Mesenchymal stem cell (in vitro differentiated cells and primary cell): Measurements from ENCODE around the gene ARRDC1.

Source experiments
- DNase-seq: peaks from one replicate; pipeline ENCODE4 v3.0.0-alpha.2; 2013
- H2AFZ ChIP-seq: one replicate; pipeline ENCODE4 v1.6.1; 2013; ENCODE audit warnings: low read depth, mild to moderate bottlenecking, control low read depth, inconsistent platforms, low read length, moderate library complexity
- H2AK5ac ChIP-seq: 2 replicates; pipeline ENCODE4 v1.6.1; 2013; ENCODE audit warnings: low read length, moderate library complexity, mild to moderate bottlenecking, inconsistent platforms; ENCODE audit not compliant: severe bottlenecking
- H2BK120ac ChIP-seq: one replicate; pipeline ENCODE4 v1.6.1; 2013; ENCODE audit warnings: low read depth, mild to moderate bottlenecking, inconsistent platforms, low read length, moderate library complexity
- H2BK12ac ChIP-seq, 2 experiments: one replicate each; pipeline ENCODE4 v1.6.1; 2013; ENCODE audit warnings: inconsistent platforms in 2 of 2, low read length in 2 of 2, mild to moderate bottlenecking in 2 of 2, moderate library complexity in 2 of 2, control low read depth in 1 of 2
- H2BK15ac ChIP-seq: one replicate; pipeline ENCODE4 v1.6.1; 2013; ENCODE audit warnings: mild to moderate bottlenecking, low read depth, inconsistent platforms; ENCODE audit not compliant: poor library complexity, severe bottlenecking
- H2BK5ac ChIP-seq: 2 replicates; pipeline ENCODE4 v1.6.1; 2013; ENCODE audit warnings: low read depth, mild to moderate bottlenecking, low read length, control low read depth, inconsistent platforms; ENCODE audit not compliant: poor library complexity, severe bottlenecking
- H3K14ac ChIP-seq, 2 experiments: one replicate each; pipeline ENCODE4 v1.6.1; 2013; ENCODE audit warnings: inconsistent platforms in 2 of 2, low read length in 2 of 2, control low read depth in 1 of 2, mild to moderate bottlenecking in 1 of 2, moderate library complexity in 1 of 2
- H3K18ac ChIP-seq, 2 experiments: one replicate each; pipeline ENCODE4 v1.6.1; 2013; ENCODE audit warnings: inconsistent platforms in 2 of 2, low read length in 2 of 2, control low read depth in 1 of 2, low read depth in 1 of 2, mild to moderate bottlenecking in 1 of 2
- H3K23ac ChIP-seq, 2 experiments: one replicate each; pipeline ENCODE4 v1.6.1; 2013; ENCODE audit warnings: inconsistent platforms in 2 of 2, low read length in 2 of 2, mild to moderate bottlenecking in 2 of 2, moderate library complexity in 2 of 2, control low read depth in 1 of 2
- H3K27ac ChIP-seq: 2 replicates; pipeline ENCODE4 v1.5.1; 2013; ENCODE audit warnings: mild to moderate bottlenecking, moderate library complexity, low read length, control low read depth, inconsistent platforms; ENCODE audit not compliant: poor library complexity, severe bottlenecking
- H3K27me3 ChIP-seq, 2 experiments: 2 replicates each; pipeline versions ENCODE4 v1.6.1 to v1.7.0; 2013; ENCODE audit warnings: low read length in 2 of 2, mild to moderate bottlenecking in 2 of 2, moderate library complexity in 2 of 2, control low read depth in 1 of 2, inconsistent platforms in 1 of 2; ENCODE audit not compliant: control insufficient read depth in 1 of 2, insufficient read depth in 1 of 2
- H3K36me3 ChIP-seq, 2 experiments: 2 replicates each; pipeline versions ENCODE4 v1.6.1 to v1.7.0; 2013; ENCODE audit warnings: low read length in 2 of 2, control low read depth in 1 of 2, inconsistent platforms in 1 of 2, low read depth in 1 of 2, mild to moderate bottlenecking in 1 of 2; ENCODE audit not compliant: insufficient read depth in 2 of 2, control insufficient read depth in 1 of 2
- H3K4ac ChIP-seq, 2 experiments: one replicate each; pipeline ENCODE4 v1.6.1; 2013; ENCODE audit warnings: inconsistent platforms in 2 of 2, low read length in 2 of 2, mild to moderate bottlenecking in 2 of 2, moderate library complexity in 2 of 2, control low read depth in 1 of 2, low read depth in 1 of 2
- H3K4me1 ChIP-seq: 2 replicates; pipeline ENCODE4 v1.6.1; 2013; ENCODE audit warnings: low read depth, low read length, control low read depth; ENCODE audit not compliant: control insufficient read depth, insufficient read depth
- H3K4me2 ChIP-seq: 2 replicates; pipeline ENCODE4 v1.6.1; 2013; ENCODE audit warnings: low read length, mild to moderate bottlenecking, inconsistent platforms; ENCODE audit not compliant: poor library complexity, severe bottlenecking
- H3K4me3 ChIP-seq, 2 experiments: 2 replicates each; pipeline versions ENCODE4 v1.5.1 to v1.7.0; 2013; ENCODE audit warnings: low read length in 2 of 2, mild to moderate bottlenecking in 2 of 2, control low read depth in 1 of 2, low read depth in 1 of 2; ENCODE audit not compliant: insufficient read depth in 1 of 2
- H3K79me1 ChIP-seq: replicated peaks from 2 replicates; pipeline ENCODE4 v1.6.1; 2013; ENCODE audit warnings: mild to moderate bottlenecking, control low read depth, low read length, inconsistent platforms; ENCODE audit not compliant: poor library complexity, severe bottlenecking
- H3K9ac ChIP-seq: 2 replicates; pipeline ENCODE4 v1.7.0; 2013; ENCODE audit warnings: mild to moderate bottlenecking, low read length, moderate library complexity
- H3K9me3 ChIP-seq: 2 replicates; pipeline ENCODE4 v1.7.0; 2013; ENCODE audit warnings: mild to moderate bottlenecking, low read length; ENCODE audit not compliant: control insufficient read depth
- H4K8ac ChIP-seq: one replicate; pipeline ENCODE4 v1.6.1; 2013; ENCODE audit warnings: inconsistent platforms, mild to moderate bottlenecking, low read length, moderate library complexity
- H4K91ac ChIP-seq: one replicate; pipeline ENCODE4 v1.6.1; 2013; ENCODE audit warnings: mild to moderate bottlenecking, low read length, inconsistent platforms
- WGBS: methylation state at CpG from one replicate; pipeline ENCODE4 v1.1.7; 2013; ENCODE audit warnings: mixed read lengths; 5-methylcytosine and 5-hydroxymethylcytosine counted together

The ARRDC1 gene

GRCh38 chr9:137645211-137645610, 39.7 kb downstream of the ARRDC1 start:
- no peak overlapping the region for H3K4me2 ChIP-seq
- H3K9me3 ChIP-seq, result no peaks in the 10 kb centered on the region
- H3K79me1 ChIP-seq, result peaks cover 14% of the 10 kb centered on the region
- no peak overlapping the region for H2BK15ac ChIP-seq
- no peak overlapping the region for H3K4ac ChIP-seq
- H3K9ac ChIP-seq, result no peak overlapping the region
- no peak overlapping the region for H2BK120ac ChIP-seq
- no peak for DNase-seq
- no peak overlapping the region for H2BK5ac ChIP-seq
- H3K23ac ChIP-seq, result no peak overlapping the region
- no peak overlapping the region for H2AK5ac ChIP-seq
- no peaks in the 10 kb centered on the region for H3K27me3 ChIP-seq
- peaks cover 13 to 27% of the 10 kb centered on the region in 2 experiments for H3K36me3 ChIP-seq
- no peak overlapping the region for H2AFZ ChIP-seq
- H2BK12ac ChIP-seq, result no peak overlapping the region
- no peaks in the 10 kb centered on the region for H3K4me1 ChIP-seq
- no peak overlapping the region for H3K4me3 ChIP-seq
- no peak overlapping the region for H4K8ac ChIP-seq
- WGBS, result over 99% methylated on average over 5 of the region's 5 CpGs
- no peak overlapping the region for H3K14ac ChIP-seq
- H3K18ac ChIP-seq, result no peak overlapping the region
- no peak overlapping the region for H4K91ac ChIP-seq
- no peak overlapping the region for H3K27ac ChIP-seq

DNA sequence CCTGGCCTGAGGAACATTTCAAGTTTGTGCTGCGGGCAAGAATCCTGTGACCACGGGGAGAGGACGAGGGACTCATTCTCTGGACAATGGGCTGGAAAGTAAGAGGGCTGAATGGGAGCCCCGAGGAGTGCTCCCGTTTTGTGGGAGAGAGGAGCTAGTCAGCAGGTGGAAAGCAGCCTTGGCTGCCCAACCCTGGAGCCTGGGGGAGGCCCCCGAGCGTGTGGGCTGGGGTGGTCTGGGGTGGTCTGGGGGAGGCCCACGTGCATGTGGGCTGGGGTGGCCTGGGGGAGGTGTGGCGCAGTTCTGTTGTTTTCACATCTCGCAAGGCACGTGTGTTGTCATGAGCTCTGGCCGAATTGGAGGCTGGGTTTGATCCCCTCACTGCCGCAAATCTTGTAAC, 40.9 kb downstream of the ARRDC1 start:
- 98% methylated on average over 12 of the region's 13 CpGs for WGBS
- Histone ChIP-seq H2BK5ac (no peak overlapping the region), H3K23ac (no peak overlapping the region), H2AFZ (no peak overlapping the region), H3K27me3 (no peaks in the 10 kb centered on the region), H2BK12ac (no peak overlapping the region), H3K9ac (no peak overlapping the region), H3K4me3 (no peak overlapping the region), H2BK120ac (no peak overlapping the region), H4K8ac (no peak overlapping the region), H4K91ac (no peak overlapping the region), H3K14ac (no peak overlapping the region), H3K4me2 (no peak overlapping the region), H2AK5ac (no peak overlapping the region), H3K36me3 (peaks cover 19 to 29% of the 10 kb centered on the region in 2 experiments), H3K9me3 (no peaks in the 10 kb centered on the region), H3K27ac (no peak overlapping the region), H3K4ac (no peak overlapping the region), H3K18ac (no peak overlapping the region), H2BK15ac (no peak overlapping the region), H3K79me1 (peaks cover 17% of the 10 kb centered on the region), H3K4me1 (no peaks in the 10 kb centered on the region)
- DNase-seq, result no peak

DNA sequence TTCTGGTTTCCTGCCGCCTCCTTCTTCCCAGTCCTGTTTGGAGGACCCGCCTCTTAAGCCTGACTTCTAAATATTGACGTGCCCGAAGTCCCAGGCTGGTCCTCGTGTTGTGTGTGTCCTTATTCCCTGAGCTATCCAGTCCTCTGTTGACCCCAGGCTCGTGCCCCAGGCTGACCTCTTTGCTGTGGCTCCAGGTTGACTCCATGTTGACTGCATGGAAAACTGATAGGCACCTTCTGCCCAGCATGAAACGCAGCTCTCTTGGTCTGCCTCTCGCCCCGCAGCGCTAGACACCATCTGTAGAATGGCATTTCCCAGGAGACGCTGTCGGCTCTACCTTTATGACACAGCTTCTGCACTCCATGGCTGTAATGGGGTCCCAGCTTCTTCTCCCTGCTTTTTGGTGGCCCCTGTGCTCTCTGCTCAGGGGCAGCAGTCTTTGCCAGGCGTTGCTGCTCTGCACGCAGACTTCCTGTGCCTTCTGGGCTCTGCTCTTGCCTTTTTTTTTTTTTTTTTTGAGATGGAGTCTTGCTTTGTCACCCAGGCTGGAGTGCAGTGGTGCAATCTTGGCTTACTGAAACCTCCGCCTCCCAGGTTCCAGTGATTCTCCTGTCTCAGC, 41.7 kb downstream of the ARRDC1 start:
- H3K9me3 ChIP-seq, result no peaks in the 10 kb centered on the region
- 95% methylated on average over 15 of the region's 15 CpGs for WGBS
- peaks cover 17% of the 10 kb centered on the region for H3K79me1 ChIP-seq
- no peak overlapping the region for H3K14ac ChIP-seq
- H3K36me3 ChIP-seq, result peaks cover 25% of the 10 kb centered on the region in 2 experiments
- no peaks in the 10 kb centered on the region for H3K27me3 ChIP-seq
- no peak overlapping the region for H2AFZ ChIP-seq
- no peak overlapping the region for H3K27ac ChIP-seq
- no peaks in the 10 kb centered on the region for H3K4me1 ChIP-seq
- H3K4me3 ChIP-seq, result no peak overlapping the region
- H3K18ac ChIP-seq, result no peak overlapping the region
- no peak overlapping the region for H3K4me2 ChIP-seq
- no peak overlapping the region for H2BK5ac ChIP-seq
- no peak overlapping the region for H2AK5ac ChIP-seq
- H3K4ac ChIP-seq, result no peak overlapping the region
- H2BK12ac ChIP-seq, result no peak overlapping the region
- no peak overlapping the region for H3K9ac ChIP-seq
- H4K91ac ChIP-seq, result no peak overlapping the region
- DNase-seq, result no peak
- H3K23ac ChIP-seq, result no peak overlapping the region
- peak overlapping the region; percentile 24 for H4K8ac ChIP-seq
- H2BK120ac ChIP-seq, result no peak overlapping the region
- no peak overlapping the region for H2BK15ac ChIP-seq

DNA sequence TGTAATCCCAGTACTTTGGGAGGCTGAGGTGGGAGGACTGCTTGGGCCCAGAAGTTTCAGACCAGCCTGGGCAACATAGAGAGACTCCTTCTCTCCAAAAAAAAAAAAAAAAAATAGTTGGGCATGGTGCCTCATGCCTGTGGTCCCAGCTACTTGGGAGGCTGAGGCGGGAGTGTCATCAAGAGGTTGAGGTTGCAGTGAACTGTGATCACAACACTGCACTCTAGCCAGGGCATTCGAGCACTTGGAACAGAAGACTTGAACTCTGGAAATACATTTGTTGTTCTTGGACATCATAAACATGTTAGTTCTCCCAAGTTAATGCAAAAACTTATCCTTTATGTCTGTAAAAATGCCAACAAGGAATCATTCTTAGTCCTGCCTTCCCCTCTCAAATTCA, 42.9 kb downstream of the ARRDC1 start:
- no peak overlapping the region for H2AK5ac ChIP-seq
- no peak overlapping the region for H2BK120ac ChIP-seq
- H3K36me3 ChIP-seq, result peaks cover 21 to 31% of the 10 kb centered on the region in 2 experiments
- no peak overlapping the region for H2BK5ac ChIP-seq
- WGBS, result 100% methylated on average over 2 of the region's 2 CpGs
- H3K18ac ChIP-seq, result no peak overlapping the region
- no peaks in the 10 kb centered on the region for H3K4me1 ChIP-seq
- no peaks in the 10 kb centered on the region for H3K9me3 ChIP-seq
- no peak overlapping the region for H3K4me2 ChIP-seq
- no peak overlapping the region for H3K4me3 ChIP-seq
- H4K8ac ChIP-seq, result no peak overlapping the region
- H3K9ac ChIP-seq, result no peak overlapping the region
- no peak overlapping the region for H3K23ac ChIP-seq
- H2BK15ac ChIP-seq, result no peak overlapping the region
- H3K79me1 ChIP-seq, result peaks cover 15% of the 10 kb centered on the region
- H3K27me3 ChIP-seq, result no peaks in the 10 kb centered on the region
- no peak overlapping the region for H4K91ac ChIP-seq
- DNase-seq, result no peak
- no peak overlapping the region for H2BK12ac ChIP-seq
- no peak overlapping the region for H3K27ac ChIP-seq
- H3K14ac ChIP-seq, result no peak overlapping the region
- no peak overlapping the region for H3K4ac ChIP-seq
- H2AFZ ChIP-seq, result no peak overlapping the region
